SK-N-SH treated with all-trans-retinoic acid at 6 μM for 48 hours (cell line): ENCODE measurements around the gene TLE6.

Experiments
- ARNTL ChIP-seq: fragments of 450-650 bp; formaldehyde crosslinking; IDR thresholded peaks from 2 replicates; pipeline ENCODE4 v1.5.0; 2020; ENCODE audit warnings: low read depth, mild to moderate bottlenecking, moderate library complexity, borderline replicate concordance
- CREB5 ChIP-seq: fragments of 250-450 bp; sonication (Bioruptor Pico); IDR thresholded peaks from 2 replicates; pipeline ENCODE4 v1.5.1; 2020; ENCODE audit warnings: low read depth, mild to moderate bottlenecking, moderate library complexity
- ESRRG ChIP-seq: fragments of 250-450 bp; sonication (Bioruptor Pico); IDR thresholded peaks from 2 replicates; pipeline ENCODE4 v1.6.1; 2021; ENCODE audit warnings: mild to moderate bottlenecking
- GLIS3 ChIP-seq: fragments of 250-450 bp; sonication (Bioruptor Pico); IDR thresholded peaks from 2 replicates; pipeline ENCODE4 v1.5.0; 2020; ENCODE audit warnings: mild to moderate bottlenecking, moderate library complexity
- PATZ1 ChIP-seq: fragments of 250-450 bp; sonication (Bioruptor Pico); IDR thresholded peaks from 2 replicates; pipeline ENCODE4 v1.8.0; 2020; ENCODE audit warnings: mild to moderate bottlenecking, moderate library complexity, borderline replicate concordance
- POU6F1 ChIP-seq: fragments of 250-450 bp; sonication (Bioruptor Pico); IDR thresholded peaks from 2 replicates; pipeline ENCODE4 v1.8.0; 2021; ENCODE audit warnings: low read depth, mild to moderate bottlenecking, moderate library complexity, borderline replicate concordance
- SNAI2 ChIP-seq: fragments of 250-450 bp; sonication (Bioruptor Pico); IDR thresholded peaks from 2 replicates; pipeline ENCODE4 v1.5.0; 2020; ENCODE audit warnings: mild to moderate bottlenecking, moderate library complexity
- ZC3H10 ChIP-seq: fragments of 250-450 bp; sonication (Bioruptor Pico); IDR thresholded peaks from 2 replicates; pipeline ENCODE4 v1.5.1; 2021; ENCODE audit warnings: mild to moderate bottlenecking, moderate library complexity
- ZFP30 ChIP-seq: fragments of 450-650 bp; formaldehyde crosslinking; IDR thresholded peaks from 2 replicates; pipeline ENCODE4 v1.5.0; 2022; ENCODE audit warnings: mild to moderate bottlenecking, moderate library complexity
- ZNF565 ChIP-seq: fragments of 450-650 bp; formaldehyde crosslinking; conservative IDR thresholded peaks from 2 replicates; pipeline ENCODE4 v1.5.0; 2020; ENCODE audit warnings: low read depth, mild to moderate bottlenecking, moderate library complexity
- ZNF70 ChIP-seq: fragments of 450-650 bp; formaldehyde crosslinking; IDR thresholded peaks from 2 replicates; pipeline ENCODE4 v1.5.0; 2020; ENCODE audit warnings: mild to moderate bottlenecking, moderate library complexity
- ZNF8 ChIP-seq: fragments of 450-650 bp; formaldehyde crosslinking; IDR thresholded peaks from 2 replicates; pipeline ENCODE4 v1.5.0; 2020; ENCODE audit warnings: mild to moderate bottlenecking, moderate library complexity

GRCh38 chr19:3041761-3042620 lies 64.6 kb downstream of the TLE6 start:
- no peak for TF ChIP-seq ZC3H10
- no peak for TF ChIP-seq GLIS3 (CRISPR knock-in tag)
- TF ChIP-seq ZNF70 (CRISPR knock-in tag), result no peak
- no peak for TF ChIP-seq ZNF8 (CRISPR knock-in tag)
- TF ChIP-seq POU6F1 (CRISPR knock-in tag), result no peak
- TF ChIP-seq SNAI2, result no peak
- no peak for TF ChIP-seq PATZ1 (CRISPR knock-in tag)
- no peak for TF ChIP-seq ESRRG (CRISPR knock-in tag)
- no peak for TF ChIP-seq ARNTL (CRISPR knock-in tag)
- no peak for TF ChIP-seq ZNF565
- no peak for TF ChIP-seq CREB5
- no peak for TF ChIP-seq ZFP30 (CRISPR knock-in tag)
